HG03097 (cell line): Measurements from ENCODE around the gene TRIM33.

Experiments
- ATAC-seq: cut with Tn5 transposase; IDR thresholded peaks from one replicate; pipeline ENCODE4 v1.9.1; 2021; ENCODE audit not compliant: unreplicated experiment, low FRiP score

TRIM33 gene

GRCh38 chr1:114511032-114511785, at the start of gene TRIM33:
TSS of gene TRIM33 (minus strand) at chr1:114511203. CDS start at chr1:114511076, 127 bp downstream.
- peak; percentile 73 for ATAC-seq

- ATAC-seq, result no peak
Observed at GRCh38 chr1:114559356-114559755, 48.4 kb upstream of the TRIM33 start.

GRCh38 chr1:114558544-114558943, 47.5 kb upstream of the TRIM33 start:
- no peak for ATAC-seq

- no peak for ATAC-seq
Observed at GRCh38 chr1:114554577-114554976, 43.6 kb upstream of the TRIM33 start.

GRCh38 chr1:114552106-114552639, 41.2 kb upstream of the TRIM33 start:
- no peak for ATAC-seq

GRCh38 chr1:114551400-114551799, 40.4 kb upstream of the TRIM33 start:
- no peak for ATAC-seq

- ATAC-seq, result no peak
Observed at GRCh38 chr1:114550336-114550735, 39.3 kb upstream of the TRIM33 start.

- ATAC-seq, result no peak
Observed at GRCh38 chr1:114549137-114549536, 38.1 kb upstream of the TRIM33 start.

GRCh38 chr1:114547076-114547475, 36.1 kb upstream of the TRIM33 start:
- ATAC-seq, result no peak

- no peak for ATAC-seq
Observed at GRCh38 chr1:114545796-114546195, 34.8 kb upstream of the TRIM33 start.

GRCh38 chr1:114545315-114545714, 34.3 kb upstream of the TRIM33 start:
- ATAC-seq, result no peak

- ATAC-seq, result no peak
Observed at GRCh38 chr1:114540821-114541220, 29.8 kb upstream of the TRIM33 start.

GRCh38 chr1:114540272-114540671, 29.3 kb upstream of the TRIM33 start:
- no peak for ATAC-seq

GRCh38 chr1:114536043-114536442, 25.0 kb upstream of the TRIM33 start:
- ATAC-seq, result no peak

- ATAC-seq, result no peak
Observed at GRCh38 chr1:114535401-114535800, 24.4 kb upstream of the TRIM33 start.

- ATAC-seq, result no peak
Observed at GRCh38 chr1:114531094-114531493, 20.1 kb upstream of the TRIM33 start.

- ATAC-seq, result no peak
Observed at GRCh38 chr1:114530224-114530623, 19.2 kb upstream of the TRIM33 start.

- ATAC-seq, result no peak
Observed at GRCh38 chr1:114524944-114525343, 13.9 kb upstream of the TRIM33 start.

- ATAC-seq, result no peak
Observed at GRCh38 chr1:114522264-114522575, 11.2 kb upstream of the TRIM33 start.

- ATAC-seq, result no peak
Observed at GRCh38 chr1:114521396-114522263, 10.6 kb upstream of the TRIM33 start.

GRCh38 chr1:114517348-114517747, 6.3 kb upstream of the TRIM33 start:
- no peak for ATAC-seq
